Duodenal mucosa (tissue), 2 donors: ENCODE results near the gene ABCC1.
"Not testable (repeated sequence)": the region's sequence is repeated elsewhere in the genome, so short reads cannot be mapped to it uniquely, and the experiment has no call there.

Experiments
- H3K27ac ChIP-seq: one replicate; pipeline ENCODE4 v1.7.0; 2013; ENCODE audit warnings: low read depth, low read length
- H3K27me3 ChIP-seq, 2 donors: one replicate each; pipeline ENCODE4 v1.7.0; 2013; ENCODE audit warnings: low read length in 2 of 2, control low read depth in 1 of 2; ENCODE audit not compliant: insufficient read depth in 2 of 2, control insufficient read depth in 1 of 2
- H3K36me3 ChIP-seq, 2 donors: one replicate each; pipeline ENCODE4 v1.7.0; 2013; ENCODE audit warnings: low read length in 2 of 2, control low read depth in 1 of 2; ENCODE audit not compliant: insufficient read depth in 2 of 2, control insufficient read depth in 1 of 2
- H3K4me1 ChIP-seq, 2 donors: one replicate each; pipeline ENCODE4 v1.7.0; 2013; ENCODE audit warnings: low read length in 2 of 2, control low read depth in 1 of 2; ENCODE audit not compliant: insufficient read depth in 2 of 2, control insufficient read depth in 1 of 2
- H3K4me3 ChIP-seq, 2 donors: one replicate each; pipeline ENCODE4 v1.7.0; 2013; ENCODE audit warnings: low read length in 2 of 2, low read depth in 1 of 2
- H3K9ac ChIP-seq, 2 donors: one replicate each; pipeline ENCODE4 v1.7.0; 2013; ENCODE audit warnings: low read length in 2 of 2, low read depth in 1 of 2
- H3K9me3 ChIP-seq, 2 donors: one replicate each; pipeline ENCODE4 v1.7.0; 2013; ENCODE audit warnings: low read length in 2 of 2, control low read depth in 1 of 2; ENCODE audit not compliant: control insufficient read depth in 1 of 2

ABCC1 gene

DNA sequence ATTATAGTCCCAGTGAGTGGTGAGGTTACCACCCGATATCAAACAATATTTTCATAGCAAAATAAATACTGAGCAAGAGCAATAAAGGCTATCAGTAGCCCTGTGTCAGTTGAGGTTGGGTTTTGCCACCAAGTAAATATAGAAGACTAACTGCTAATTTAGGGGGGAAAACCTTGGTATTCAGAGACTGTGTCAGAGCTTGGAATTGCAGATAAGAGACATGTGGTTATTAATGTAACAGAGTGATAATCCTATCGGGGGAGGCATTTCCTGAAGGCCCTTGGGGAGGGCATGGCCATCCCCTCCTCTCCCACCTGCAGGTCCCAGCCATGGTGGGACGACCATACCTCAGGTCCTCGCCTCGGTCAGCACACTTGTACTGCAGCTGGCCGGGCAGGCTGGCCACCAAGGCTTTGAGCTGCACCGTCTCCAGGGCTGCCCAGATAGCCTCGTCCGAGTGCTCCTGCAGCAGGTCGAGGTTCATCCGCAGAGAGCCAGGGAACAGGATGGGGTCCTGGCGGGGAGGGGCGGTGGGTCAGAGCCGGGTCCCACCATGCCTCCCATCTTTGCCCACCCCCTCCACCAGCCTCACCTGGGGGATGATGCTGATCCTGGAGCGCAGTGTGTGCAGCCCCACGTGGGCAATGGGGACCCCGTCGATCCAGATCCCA, 205.0 kb downstream of the ABCC1 start:
- no peak overlapping the region for H3K4me3 ChIP-seq
- peaks cover 0 to 3% of the 10 kb centered on the region in 2 donors for H3K4me1 ChIP-seq
- H3K36me3 ChIP-seq = peaks cover 24 to 46% of the 10 kb centered on the region in 2 donors
- no peak overlapping the region for H3K9ac ChIP-seq
- no peaks in the 10 kb centered on the region for H3K27me3 ChIP-seq
- H3K9me3 ChIP-seq = peaks cover 2 to 8% of the 10 kb centered on the region in 2 donors
- no peak overlapping the region for H3K27ac ChIP-seq

GRCh38 chr16:16155234-16155633, 205.8 kb downstream of the ABCC1 start:
- H3K9ac ChIP-seq = no peak overlapping the region
- H3K9me3 ChIP-seq = peaks cover 2 to 8% of the 10 kb centered on the region in 2 donors
- no peaks in the 10 kb centered on the region for H3K27me3 ChIP-seq
- peaks cover 0 to 3% of the 10 kb centered on the region in 2 donors for H3K4me1 ChIP-seq
- peaks cover 31 to 52% of the 10 kb centered on the region in 2 donors for H3K36me3 ChIP-seq
- H3K4me3 ChIP-seq = no peak overlapping the region
- no peak overlapping the region for H3K27ac ChIP-seq

DNA sequence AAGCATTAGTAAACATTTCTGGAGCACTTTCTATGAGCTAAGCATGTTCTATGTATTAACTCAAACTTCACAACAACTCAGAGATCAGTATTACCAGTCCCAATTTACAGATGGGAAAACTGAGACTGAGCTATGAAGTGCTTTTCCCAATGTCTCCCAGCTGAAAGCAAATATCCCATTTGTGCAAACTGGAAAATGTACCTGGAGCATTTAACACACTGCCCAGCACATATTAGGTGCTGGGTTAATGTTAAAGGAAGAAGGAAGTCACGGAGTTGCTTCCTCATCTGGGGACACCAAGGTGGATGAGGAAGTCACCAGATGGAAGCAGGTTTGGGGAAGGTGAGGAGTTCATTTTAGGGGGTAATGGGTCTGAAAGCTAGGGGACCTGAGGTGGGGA, 207.8 kb downstream of the ABCC1 start:
- Histone ChIP-seq H3K27me3 (no peaks in the 10 kb centered on the region), H3K4me1 (no peaks in the 10 kb centered on the region), H3K4me3 (no peak overlapping the region), H3K9ac (no peak overlapping the region), H3K9me3 (peaks cover 2 to 8% of the 10 kb centered on the region in 2 donors), H3K27ac (no peak overlapping the region), H3K36me3 (peaks cover 31 to 55% of the 10 kb centered on the region in 2 donors)

- no peak overlapping the region for H3K27ac ChIP-seq
- no peak overlapping the region for H3K9ac ChIP-seq
- peaks cover 31 to 65% of the 10 kb centered on the region in 2 donors for H3K36me3 ChIP-seq
- H3K9me3 ChIP-seq = peaks cover 2 to 8% of the 10 kb centered on the region in 2 donors
- H3K4me1 ChIP-seq = no peaks in the 10 kb centered on the region
- no peaks in the 10 kb centered on the region for H3K27me3 ChIP-seq
- no peak overlapping the region for H3K4me3 ChIP-seq
Observed at GRCh38 chr16:16158082-16158658, 208.8 kb downstream of the ABCC1 start.

DNA sequence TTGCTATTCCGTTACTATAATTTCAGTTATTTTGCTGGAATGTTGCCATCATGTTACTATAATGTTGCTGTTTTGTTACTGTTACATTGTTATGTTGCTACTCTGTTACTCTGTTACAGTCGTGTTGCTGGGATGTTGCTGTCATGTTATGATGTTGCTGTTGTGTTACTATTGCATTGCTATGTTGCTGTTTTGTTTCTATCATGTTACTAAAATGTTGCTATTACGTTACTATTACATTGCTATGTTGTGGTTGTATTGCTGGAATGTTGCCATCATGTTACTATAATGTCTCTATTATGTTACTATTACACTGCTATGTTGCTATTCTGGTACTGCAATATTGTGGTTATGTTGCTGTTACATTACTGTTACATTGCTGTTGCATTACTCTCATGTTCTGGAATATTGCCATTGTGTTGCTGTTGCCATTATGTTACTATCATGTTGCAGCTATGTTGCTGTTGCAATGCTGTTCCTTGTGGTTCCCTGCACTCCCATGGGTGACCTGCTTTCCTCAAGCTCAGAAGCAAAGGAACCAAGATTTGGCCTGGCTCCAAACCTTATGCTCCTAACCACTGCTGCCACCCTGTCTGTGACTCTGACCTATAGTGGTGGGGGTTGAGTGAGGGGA, 209.4 kb downstream of the ABCC1 start:
- Histone ChIP-seq H3K36me3 (peaks cover 31 to 68% of the 10 kb centered on the region in 2 donors), H3K9ac (no peak overlapping the region)

DNA sequence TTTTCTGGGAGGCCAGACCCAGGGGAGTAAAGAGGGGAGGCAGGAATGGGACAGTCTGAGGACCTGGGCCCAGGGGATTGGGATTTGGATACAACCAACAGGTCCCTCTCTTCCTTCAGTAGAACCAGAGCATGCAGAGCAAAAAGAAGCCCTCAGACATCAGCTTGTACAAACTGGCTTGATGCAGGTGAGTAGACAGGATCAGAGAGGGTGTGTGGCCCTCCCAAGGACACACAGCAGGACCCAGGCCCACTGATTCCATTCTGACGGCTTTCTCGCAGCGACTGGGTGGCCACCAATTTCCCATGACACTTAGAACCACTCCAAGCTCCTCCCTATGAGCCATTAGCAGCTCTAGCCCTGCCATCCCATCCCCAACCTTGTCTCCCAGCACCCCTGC, 210.2 kb downstream of the ABCC1 start:
- Histone ChIP-seq H3K27ac (no peak overlapping the region), H3K9ac (no peak overlapping the region), H3K4me1 (no peaks in the 10 kb centered on the region), H3K27me3 (no peaks in the 10 kb centered on the region), H3K9me3 (peaks cover 2 to 8% of the 10 kb centered on the region in 2 donors), H3K36me3 (peaks cover 31 to 71% of the 10 kb centered on the region in 2 donors), H3K4me3 (no peak overlapping the region)

More for the DNA sequence above, 209.4 kb downstream of the ABCC1 start:
- H3K27ac ChIP-seq = no peak overlapping the region
- no peaks in the 10 kb centered on the region for H3K4me1 ChIP-seq
- H3K27me3 ChIP-seq = no peaks in the 10 kb centered on the region
- no peak overlapping the region for H3K4me3 ChIP-seq
- H3K9me3 ChIP-seq = peaks cover 2 to 8% of the 10 kb centered on the region in 2 donors

- H3K27me3 ChIP-seq = no peaks in the 10 kb centered on the region
- no peak overlapping the region for H3K27ac ChIP-seq
- no peak overlapping the region for H3K4me3 ChIP-seq
- no peaks in the 10 kb centered on the region for H3K4me1 ChIP-seq
- H3K9ac ChIP-seq = no peak overlapping the region
- H3K9me3 ChIP-seq = peaks cover 2 to 8% of the 10 kb centered on the region in 2 donors
- peaks cover 28 to 79% of the 10 kb centered on the region in 2 donors for H3K36me3 ChIP-seq
Observed at GRCh38 chr16:16161319-16161718, 211.9 kb downstream of the ABCC1 start.

GRCh38 chr16:16161840-16162239, 212.4 kb downstream of the ABCC1 start:
- H3K9ac ChIP-seq, H3K27me3 ChIP-seq, H3K9me3 ChIP-seq, H3K4me3 ChIP-seq, H3K27ac ChIP-seq, H3K4me1 ChIP-seq: not testable (repeated sequence)
- H3K36me3 ChIP-seq = peaks cover 26 to 78% of the 10 kb centered on the region in 2 donors

DNA sequence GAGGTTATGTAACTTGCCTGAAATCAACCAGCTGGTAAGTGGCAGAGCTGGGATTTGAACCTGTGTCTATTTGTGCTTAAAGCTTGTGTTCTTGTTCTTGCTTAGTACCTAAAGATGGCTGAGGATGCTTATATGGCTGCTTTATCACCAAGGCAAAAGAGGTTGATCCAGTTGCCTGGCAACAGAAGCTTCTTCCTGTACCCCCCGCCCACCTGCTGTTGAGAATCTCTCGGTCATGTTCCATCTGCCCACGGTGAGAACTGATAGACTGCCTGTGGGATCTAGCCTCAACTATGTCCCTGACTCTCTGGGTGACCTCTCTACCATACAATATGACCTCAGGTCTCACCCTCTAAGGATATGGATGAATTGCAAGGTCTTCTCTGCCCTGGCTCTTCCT, 213.2 kb downstream of the ABCC1 start:
- H3K4me1 ChIP-seq = no peaks in the 10 kb centered on the region

GRCh38 chr16:16163109-16163508, 213.7 kb downstream of the ABCC1 start:
- Histone ChIP-seq H3K9ac (no peak overlapping the region), H3K27me3 (no peaks in the 10 kb centered on the region), H3K27ac (no peak overlapping the region), H3K4me1 (no peaks in the 10 kb centered on the region), H3K4me3 (no peak overlapping the region), H3K9me3 (peaks cover 2 to 8% of the 10 kb centered on the region in 2 donors), H3K36me3 (peaks cover 26 to 74% of the 10 kb centered on the region in 2 donors)

More for the DNA sequence above, 213.2 kb downstream of the ABCC1 start:
- no peaks in the 10 kb centered on the region for H3K27me3 ChIP-seq
- no peak overlapping the region for H3K4me3 ChIP-seq
- no peak overlapping the region for H3K9ac ChIP-seq
- no peak overlapping the region for H3K27ac ChIP-seq
- H3K36me3 ChIP-seq = peaks cover 26 to 70% of the 10 kb centered on the region in 2 donors
- H3K9me3 ChIP-seq = peaks cover 2 to 8% of the 10 kb centered on the region in 2 donors
